Measurements from ENCODE around the gene KIF23. TPM values are rescaled to one million over a fixed set of nuclear protein-coding genes. Genes with fewer than 3 reads are reported as not detected.

KIF23 gene
- total RNA-seq, result 43.0 and 49.0 TPM in 2 replicates

DNA sequence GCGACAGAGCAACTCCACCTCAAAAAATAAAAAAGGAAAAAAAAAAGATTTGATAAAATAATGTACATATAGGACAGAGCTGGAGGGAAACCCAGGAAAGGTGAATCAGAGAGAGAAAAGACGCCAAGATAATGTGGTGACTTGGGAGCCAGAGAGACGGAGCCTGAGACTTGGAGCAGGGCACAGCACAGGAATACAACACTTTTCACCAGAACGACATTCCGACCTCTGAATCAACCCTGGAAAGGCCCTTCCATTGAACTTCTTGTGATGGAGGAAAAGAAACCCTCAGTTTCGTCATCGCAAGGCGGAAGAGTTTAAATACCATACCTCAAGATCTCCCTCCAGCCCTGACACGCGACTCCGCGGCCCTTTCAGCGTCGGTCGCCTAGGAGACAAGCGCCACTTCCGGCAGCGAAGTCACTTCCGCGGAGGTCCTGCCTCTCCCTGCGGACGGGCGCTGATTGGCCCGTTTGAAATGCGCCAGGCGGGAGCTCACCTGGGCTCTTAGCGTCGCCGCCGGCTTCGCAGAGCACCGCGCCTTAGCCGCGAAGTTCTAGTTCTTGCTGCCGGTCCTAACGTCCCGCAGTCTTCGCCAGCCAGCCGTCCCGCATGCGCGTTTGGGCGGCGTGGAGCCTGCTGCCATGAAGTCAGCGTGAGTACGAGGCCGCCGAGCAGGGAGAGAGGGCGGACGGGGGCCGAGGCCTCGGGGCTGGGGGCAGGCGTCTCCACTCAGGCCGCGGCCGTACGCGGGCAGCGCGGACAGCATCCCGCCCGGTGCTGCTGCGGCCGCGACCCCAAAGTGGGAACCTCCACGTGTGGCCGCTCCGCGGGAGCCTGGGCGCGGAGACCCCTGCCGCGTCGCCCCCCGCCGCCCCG, at the start of gene KIF23:
TSS of gene KIF23 (plus strand) at position 528 of the 879 bp plus-strand sequence. CDS start at position 645, 117 bp downstream.

DNA sequence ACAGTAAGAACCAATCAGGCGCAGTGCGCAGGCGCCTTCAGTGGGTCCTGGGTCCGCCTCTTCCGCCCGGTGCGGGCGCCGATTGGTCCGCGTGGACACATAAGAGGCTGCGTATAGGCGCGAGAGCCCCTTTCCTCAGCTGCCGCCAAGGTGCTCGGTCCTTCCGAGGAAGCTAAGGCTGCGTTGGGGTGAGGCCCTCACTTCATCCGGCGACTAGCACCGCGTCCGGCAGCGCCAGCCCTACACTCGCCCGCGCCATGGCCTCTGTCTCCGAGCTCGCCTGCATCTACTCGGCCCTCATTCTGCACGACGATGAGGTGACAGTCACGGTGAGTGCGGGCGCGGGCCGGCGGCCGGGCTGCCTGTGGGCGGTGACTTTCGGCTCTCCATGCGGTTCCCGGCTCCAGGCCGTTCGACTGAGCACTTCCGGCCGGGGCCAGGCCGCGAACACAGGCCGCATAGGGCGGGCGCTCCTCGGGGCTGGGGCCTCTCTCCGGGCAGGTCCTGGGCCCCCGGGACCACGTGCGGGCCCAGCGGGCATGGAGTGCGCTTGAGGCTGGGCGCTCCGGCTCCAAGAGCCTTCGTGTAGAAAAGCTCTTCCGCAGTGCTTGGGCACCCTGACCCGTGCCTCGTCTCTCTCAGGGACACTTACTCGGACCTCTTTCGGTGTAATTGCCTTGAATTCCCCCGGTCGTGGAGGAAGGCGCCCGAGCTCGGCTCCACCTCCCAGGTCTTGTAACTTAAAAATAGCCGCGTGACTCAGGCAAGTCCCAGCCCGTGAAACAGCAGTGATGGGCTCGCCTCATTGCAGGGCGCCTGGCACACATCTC, 38.8 kb downstream of the KIF23 start, which contains the start of gene RPLP1:
TSS of gene RPLP1 (plus strand) at position 127 of the 830 bp plus-strand sequence. CDS start at position 258, 131 bp downstream.

Other genes with a start within 250 kb of the KIF23 start
- 0.47 TPM in 1 of 2 replicates, not detected in the other for gene PAQR5, start 115.4 kb upstream of the KIF23 start, total RNA-seq
- 697 and 726 TPM in 2 replicates for gene RPLP1, start 38.5 kb downstream of the KIF23 start, total RNA-seq